ENCODE measurements around the gene FHIT. TPM values are rescaled to one million over a fixed set of nuclear protein-coding genes. Genes with fewer than 3 reads are reported as not detected.

FHIT gene
- total RNA-seq, 2 experiments from 2014 or later, result 86.0 to 90.6 TPM

- Mint-ChIP-seq H3K4me3 (no peak overlapping the region), H3K36me3 (ENCODE audit: low read depth) (no peaks in the 10 kb centered on the region), H3K27ac (no peak overlapping the region), H3K27me3 (no peaks in the 10 kb centered on the region), H3K9me3 (no peaks in the 10 kb centered on the region), H3K4me1 (ENCODE audit: low read depth) (no peaks in the 10 kb centered on the region)
- no peaks in the 10 kb centered on the region for H3K36me3 ChIP-seq (ENCODE audit: insufficient read depth, low read length)
- H3K9me3 ChIP-seq (ENCODE audit: control insufficient read depth in 1 of 2, insufficient read depth in 1 of 2, low read length in 2 of 2), result no peaks in the 10 kb centered on the region
- no peak overlapping the region for H3K4me3 ChIP-seq (ENCODE audit: low read length)
- TF ChIP-seq, protein P1, sequence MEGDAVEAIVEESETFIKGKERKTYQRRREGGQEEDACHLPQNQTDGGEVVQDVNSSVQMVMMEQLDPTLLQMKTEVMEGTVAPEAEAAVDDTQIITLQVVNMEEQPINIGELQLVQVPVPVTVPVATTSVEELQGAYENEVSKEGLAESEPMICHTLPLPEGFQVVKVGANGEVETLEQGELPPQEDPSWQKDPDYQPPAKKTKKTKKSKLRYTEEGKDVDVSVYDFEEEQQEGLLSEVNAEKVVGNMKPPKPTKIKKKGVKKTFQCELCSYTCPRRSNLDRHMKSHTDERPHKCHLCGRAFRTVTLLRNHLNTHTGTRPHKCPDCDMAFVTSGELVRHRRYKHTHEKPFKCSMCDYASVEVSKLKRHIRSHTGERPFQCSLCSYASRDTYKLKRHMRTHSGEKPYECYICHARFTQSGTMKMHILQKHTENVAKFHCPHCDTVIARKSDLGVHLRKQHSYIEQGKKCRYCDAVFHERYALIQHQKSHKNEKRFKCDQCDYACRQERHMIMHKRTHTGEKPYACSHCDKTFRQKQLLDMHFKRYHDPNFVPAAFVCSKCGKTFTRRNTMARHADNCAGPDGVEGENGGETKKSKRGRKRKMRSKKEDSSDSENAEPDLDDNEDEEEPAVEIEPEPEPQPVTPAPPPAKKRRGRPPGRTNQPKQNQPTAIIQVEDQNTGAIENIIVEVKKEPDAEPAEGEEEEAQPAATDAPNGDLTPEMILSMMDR (IDR thresholded peaks at IDR 0.05), result no peak
- H3K27me3 ChIP-seq (ENCODE audit: control insufficient read depth in 1 of 2, insufficient read depth in 2 of 2, low read length in 2 of 2), result no peaks in the 10 kb centered on the region
- ATAC-seq (ENCODE audit: poor library complexity) (no peak), DNase-seq (no peak)
- ChIA-PET POLR2A (no interaction called here), CTCF (no interaction called here)
- no peaks in the 10 kb centered on the region for H3K4me1 ChIP-seq (ENCODE audit: insufficient read depth, low read length)
- H3K27ac ChIP-seq (ENCODE audit: low read depth in 1 of 2, low read length in 2 of 2), result no peak overlapping the region
- intact Hi-C loops (cut with DNase I, micrococcal nuclease), result no loop called here
These were observed 620.3 kb downstream of the FHIT start for GRCh38 chr3:60630953-60631352.

- Histone ChIP-seq H3K4me3 (ENCODE audit: low read length) (no peak overlapping the region), H3K4me1 (ENCODE audit: insufficient read depth, low read length) (no peaks in the 10 kb centered on the region), H3K27me3 (ENCODE audit: control insufficient read depth in 1 of 2, insufficient read depth in 2 of 2, low read length in 2 of 2) (no peaks in the 10 kb centered on the region), H3K27ac (ENCODE audit: low read depth in 1 of 2, low read length in 2 of 2) (no peak overlapping the region), H3K9me3 (ENCODE audit: control insufficient read depth in 1 of 2, insufficient read depth in 1 of 2, low read length in 2 of 2) (no peaks in the 10 kb centered on the region), H3K36me3 (ENCODE audit: insufficient read depth, low read length) (no peaks in the 10 kb centered on the region)
- no peak for ATAC-seq (ENCODE audit: poor library complexity)
- H3K36me3 Mint-ChIP-seq (ENCODE audit: low read depth), result no peaks in the 10 kb centered on the region
- ChIA-PET CTCF (no interaction called here), POLR2A (no interaction called here)
- H3K4me3 Mint-ChIP-seq, result no peak overlapping the region
- H3K27ac Mint-ChIP-seq, result no peak overlapping the region
- H3K9me3 Mint-ChIP-seq, result no peaks in the 10 kb centered on the region
- H3K27me3 Mint-ChIP-seq, result no peaks in the 10 kb centered on the region
- TF ChIP-seq, protein P1 (IDR thresholded peaks at IDR 0.05), result no peak
- H3K4me1 Mint-ChIP-seq (ENCODE audit: low read depth), result no peaks in the 10 kb centered on the region
- intact Hi-C loops (cut with DNase I, micrococcal nuclease), result no loop called here
- DNase-seq, result no peak
These were observed 621.4 kb downstream of the FHIT start for GRCh38 chr3:60629816-60630215.

- Histone ChIP-seq H3K36me3 (ENCODE audit: insufficient read depth, low read length) (no peaks in the 10 kb centered on the region), H3K4me3 (ENCODE audit: low read length) (no peak overlapping the region), H3K27me3 (ENCODE audit: control insufficient read depth in 1 of 2, insufficient read depth in 2 of 2, low read length in 2 of 2) (no peaks in the 10 kb centered on the region), H3K27ac (ENCODE audit: low read depth in 1 of 2, low read length in 2 of 2) (no peak overlapping the region), H3K4me1 (ENCODE audit: insufficient read depth, low read length) (no peaks in the 10 kb centered on the region), H3K9me3 (ENCODE audit: control insufficient read depth in 1 of 2, insufficient read depth in 1 of 2, low read length in 2 of 2) (no peaks in the 10 kb centered on the region)
- POLR2A ChIA-PET, result interaction anchor here (1.1 kb wide), 1 partner anchor 45 kb away, joined by 3 read pairs; no protein-coding TSS in a partner anchor
- Mint-ChIP-seq H3K9me3 (peaks cover 4% of the 10 kb centered on the region), H3K4me1 (ENCODE audit: low read depth) (no peaks in the 10 kb centered on the region), H3K27ac (no peak overlapping the region), H3K4me3 (no peak overlapping the region), H3K27me3 (no peaks in the 10 kb centered on the region), H3K36me3 (ENCODE audit: low read depth) (no peaks in the 10 kb centered on the region)
- TF ChIP-seq, protein P1 (IDR thresholded peaks at IDR 0.05), result no peak
- intact Hi-C loops (cut with DNase I, micrococcal nuclease), result no loop called here
- CTCF ChIA-PET, result no interaction called here
- ATAC-seq (ENCODE audit: poor library complexity), result no peak
- DNase-seq, result no peak
These were observed 628.9 kb downstream of the FHIT start for GRCh38 chr3:60622349-60622748.

All from CD4-positive, alpha-beta T cell (primary cell).